HFFc6 (cell line): ENCODE data around the gene NHLRC4. TPM values are rescaled to one million over a fixed set of nuclear protein-coding genes. Genes with fewer than 3 reads are reported as not detected.

Source experiments
- DNase-seq: peaks from one replicate; pipeline ENCODE4 v3.0.0-alpha.2; 2018
- H3K27ac Mint-ChIP-seq: 2 replicates; pipeline ENCODE4 v1.8.0; 2020; ENCODE audit warnings: mild to moderate bottlenecking, mixed read lengths
- H3K27me3 Mint-ChIP-seq: 2 replicates; pipeline ENCODE4 v1.8.0; 2021; ENCODE audit warnings: mild to moderate bottlenecking, moderate library complexity, mixed read lengths; ENCODE audit not compliant: insufficient read depth
- H3K36me3 Mint-ChIP-seq: 2 replicates; pipeline ENCODE4 v1.8.0; 2021; ENCODE audit warnings: low read depth, mixed read lengths
- H3K4me1 Mint-ChIP-seq: 2 replicates; pipeline ENCODE4 v1.8.0; 2020; ENCODE audit warnings: low read depth, mixed read lengths
- H3K4me3 Mint-ChIP-seq: 2 replicates; pipeline ENCODE4 v1.8.0; 2020; ENCODE audit warnings: mild to moderate bottlenecking, moderate library complexity, mixed read lengths
- H3K9me3 Mint-ChIP-seq: 2 replicates; pipeline ENCODE4 v1.8.0; 2020; ENCODE audit warnings: mild to moderate bottlenecking, mixed read lengths
- CTCF ChIP-seq: fragments of 200-600 bp; sonication (generic); IDR thresholded peaks from 2 replicates; pipeline ENCODE4 v1.5.0; 2021; ENCODE audit warnings: antibody characterized with exemption, mild to moderate bottlenecking
- total RNA-seq, 6 experiments: library from RNA; stranded (reverse); fragmentation: NEBNext Ultra II Directional; extraction: Animal tissue kit (Norgen Biotek cat#: 25700); gene quantifications; 2 replicates in 1 of 6; 3 replicates in 5 of 6; pipeline ENCODE4 v1.2.3, GENCODE V29; 2021

NHLRC4 gene
- total RNA-seq, 6 experiments from 2014 or later: 0.24 to 0.58 (median 0.28) TPM; not detected in 1

- peaks cover 9% of the 10 kb centered on the region for H3K27me3 Mint-ChIP-seq
- DNase-seq: no peak
- peaks cover 4% of the 10 kb centered on the region; the same call in 1 of the 2 replicates for H3K36me3 Mint-ChIP-seq
- peaks cover 26% of the 10 kb centered on the region for H3K4me1 Mint-ChIP-seq
- no peak for TF ChIP-seq CTCF
- peak overlapping the region; percentile 38; the same call in 1 of the 2 replicates for H3K27ac Mint-ChIP-seq
- H3K9me3 Mint-ChIP-seq: no peaks in the 10 kb centered on the region
- H3K4me3 Mint-ChIP-seq: no peak overlapping the region
Measured at GRCh38 chr16:586047-586644, 19.3 kb downstream of the NHLRC4 start.

GRCh38 chr16:586645-587590 lies 20.1 kb downstream of the NHLRC4 start:
- Mint-ChIP-seq H3K9me3 (no peaks in the 10 kb centered on the region), H3K36me3 (peaks cover 4% of the 10 kb centered on the region; the same call in 1 of the 2 replicates), H3K27ac (peak overlapping the region; percentile 97), H3K4me1 (peaks cover 33% of the 10 kb centered on the region), H3K27me3 (peaks cover 9% of the 10 kb centered on the region), H3K4me3 (peak overlapping the region; percentile 95)
- DNase-seq: no peak
- no peak for TF ChIP-seq CTCF

GRCh38 chr16:588639-588888 lies 21.8 kb downstream of the NHLRC4 start:
- TF ChIP-seq CTCF: no peak
- H3K4me3 Mint-ChIP-seq: peak overlapping the region; percentile 95
- peaks cover 4% of the 10 kb centered on the region; the same call in 1 of the 2 replicates for H3K36me3 Mint-ChIP-seq
- no peaks in the 10 kb centered on the region for H3K9me3 Mint-ChIP-seq
- H3K27ac Mint-ChIP-seq: peak overlapping the region; percentile 97
- peaks cover 37% of the 10 kb centered on the region for H3K4me1 Mint-ChIP-seq
- peak; percentile 59 for DNase-seq
- H3K27me3 Mint-ChIP-seq: peaks cover 9% of the 10 kb centered on the region

GRCh38 chr16:588889-589657 lies 22.3 kb downstream of the NHLRC4 start:
- peaks cover 4% of the 10 kb centered on the region; the same call in 1 of the 2 replicates for H3K36me3 Mint-ChIP-seq
- peaks cover 37% of the 10 kb centered on the region for H3K4me1 Mint-ChIP-seq
- peak; percentile 92 for DNase-seq
- no peak for TF ChIP-seq CTCF
- H3K4me3 Mint-ChIP-seq: peak overlapping the region; percentile 95
- peaks cover 9% of the 10 kb centered on the region for H3K27me3 Mint-ChIP-seq
- no peaks in the 10 kb centered on the region for H3K9me3 Mint-ChIP-seq
- peak overlapping the region; percentile 98 for H3K27ac Mint-ChIP-seq

GRCh38 chr16:589658-590187 lies 22.9 kb downstream of the NHLRC4 start, which contains the start of gene RAB40C:
TSS of gene RAB40C (plus strand) at chr16:590066. CDS start at chr16:590292, 226 bp downstream.
- H3K36me3 Mint-ChIP-seq: peaks cover 4% of the 10 kb centered on the region; the same call in 1 of the 2 replicates

More at GRCh38 chr16:589658-590187, 22.9 kb downstream of the NHLRC4 start, which contains the start of gene RAB40C:
- no peaks in the 10 kb centered on the region for H3K9me3 Mint-ChIP-seq
- H3K27me3 Mint-ChIP-seq: peaks cover 9% of the 10 kb centered on the region
- H3K4me3 Mint-ChIP-seq: peak within 1 kb of the TSS; percentile 95
- peak within 1 kb of the TSS; percentile 98 for H3K27ac Mint-ChIP-seq
- peak; percentile 98 for DNase-seq
- peaks cover 37% of the 10 kb centered on the region for H3K4me1 Mint-ChIP-seq
- peak; percentile 50 for TF ChIP-seq CTCF
